GM12878 (cell line): Measurements from ENCODE around the gene ATXN7L1. TPM values are rescaled to one million over a fixed set of nuclear protein-coding genes. Genes with fewer than 3 reads are reported as not detected.

Experiments
- ATAC-seq: fragments of 200-7000 bp; cut with Tn5 transposase; 3 replicates; pipeline ENCODE4 v1.9.1; 2020; ENCODE audit warnings: mild to moderate bottlenecking, moderate library complexity
- BruUV-seq: library from RNA; stranded (reverse); fragments of 400-500 nt; replicated peaks from 2 replicates; lab custom pipeline; 2021; lab: Mats Ljungman, UMichigan
- CTCF ChIA-PET: fragments of 300-600 bp; sonication (Branson Sonifier 250); formaldehyde crosslinking; extraction: SDS; loops from one replicate; lab custom pipeline; 2021; ENCODE audit warnings: inconsistent platforms; lab: Yijun Ruan, JAX
- POLR2A ChIA-PET: fragments of 350-600 bp; formaldehyde crosslinking; extraction: SDS; loops from one replicate; lab custom pipeline; 2021; ENCODE audit warnings: inconsistent platforms; lab: Charles Lee
- RAD21 ChIA-PET: fragments of 300-600 bp; sonication (Branson Sonifier 250); formaldehyde crosslinking; loops from one replicate; lab custom pipeline; 2023; ENCODE audit warnings: antibody characterized with exemption; ENCODE audit not compliant: unreplicated experiment; lab: Charles Lee
- SMC1A ChIA-PET: fragments of 300-600 bp; sonication (Branson Sonifier 250); formaldehyde crosslinking; loops from one replicate; lab custom pipeline; 2023; ENCODE audit not compliant: unreplicated experiment, uncharacterized antibody; lab: Charles Lee
- DNase-seq: peaks from one replicate; pipeline ENCODE4 v3.0.0-alpha.2; 2011; ENCODE audit warnings: low read depth, low spot score
- FAIRE-seq: peaks from 3 replicates; lab custom pipeline; 2011; peaks lifted over from hg19 to GRCh38; lab: Jason Lieb, UNC
- H2AFZ ChIP-seq: 2 replicates; pipeline ENCODE4 v1.6.0; 2011; ENCODE audit warnings: low read depth, low read length, control low read depth; ENCODE audit not compliant: control insufficient read depth
- H3K27ac ChIP-seq: 2 replicates; pipeline ENCODE4 v1.5.1; 2011; ENCODE audit warnings: control low read depth; ENCODE audit not compliant: control insufficient read depth, insufficient read depth
- H3K27me3 ChIP-seq, 2 experiments: replicated peaks in 1 of 2; 2 replicates each; pipeline versions ENCODE4 v1.6.0 to v1.6.1; 2011; ENCODE audit warnings: low read length in 1 of 2; ENCODE audit not compliant: control insufficient read depth in 2 of 2, insufficient read depth in 2 of 2
- H3K36me3 ChIP-seq, 2 experiments: 2 replicates each; pipeline ENCODE4 v1.5.1; 2011; ENCODE audit warnings: low read length in 1 of 2; ENCODE audit not compliant: control insufficient read depth in 2 of 2, insufficient read depth in 2 of 2
- H3K4me1 ChIP-seq: 2 replicates; pipeline ENCODE4 v1.6.1; 2011; ENCODE audit warnings: mild to moderate bottlenecking, low read length, moderate library complexity, mixed read lengths; ENCODE audit not compliant: control insufficient read depth, insufficient read depth
- H3K4me2 ChIP-seq: 2 replicates; pipeline ENCODE4 v1.6.0; 2011; ENCODE audit warnings: control low read depth; ENCODE audit not compliant: control insufficient read depth, insufficient read depth
- H3K4me3 ChIP-seq: fragments of 200-600 bp; sonication (generic); 2 replicates; pipeline ENCODE4 v1.5.1; 2016
- H3K79me2 ChIP-seq: 2 replicates; pipeline ENCODE4 v1.6.0; 2011; ENCODE audit warnings: low read length; ENCODE audit not compliant: control insufficient read depth, insufficient read depth
- H3K9ac ChIP-seq: 2 replicates; pipeline ENCODE4 v1.8.0; 2011; ENCODE audit warnings: low read length, control low read depth, mixed read lengths; ENCODE audit not compliant: control insufficient read depth, insufficient read depth
- H3K9me3 ChIP-seq: replicated peaks from 3 replicates; pipeline ENCODE4 v1.5.1; 2011; ENCODE audit warnings: mild to moderate bottlenecking, low read length; ENCODE audit not compliant: control insufficient read depth, insufficient read depth
- H4K20me1 ChIP-seq: 2 replicates; pipeline ENCODE4 v1.6.0; 2011; ENCODE audit not compliant: control insufficient read depth, insufficient read depth
- CHD1 ChIP-seq: IDR thresholded peaks from 2 replicates; pipeline ENCODE4 v1.6.1; 2012; ENCODE audit warnings: low read depth, low read length, improper control_type of control experiment
- EGR1 ChIP-seq, 2 experiments: IDR thresholded peaks; 1 replicate in 1 of 2; 2 replicates in 1 of 2; pipeline ENCODE4 v1.6.1; 2011 to 2012; ENCODE audit warnings: low read depth in 2 of 2, low read length in 2 of 2, borderline replicate concordance in 1 of 2, mild to moderate bottlenecking in 1 of 2, moderate library complexity in 1 of 2
- GABPA ChIP-seq: IDR thresholded peaks from 2 replicates; pipeline ENCODE4 v1.6.1; 2014; ENCODE audit warnings: antibody characterized with exemption, low read depth, mild to moderate bottlenecking, inconsistent platforms
- IRF4 ChIP-seq: IDR thresholded peaks from 2 replicates; pipeline ENCODE4 v1.6.1; 2011; ENCODE audit warnings: low read depth, low read length
- LARP7 ChIP-seq: fragments of 450-650 bp; IDR thresholded peaks from 2 replicates; pipeline ENCODE4 v1.6.1; 2017; ENCODE audit warnings: mild to moderate bottlenecking
- MEF2B ChIP-seq: fragments of 450-650 bp; IDR thresholded peaks from 2 replicates; pipeline ENCODE4 v1.6.1; 2018; ENCODE audit warnings: mild to moderate bottlenecking, moderate library complexity; ENCODE audit not compliant: partially characterized antibody, poor library complexity, severe bottlenecking
- MTA2 ChIP-seq: fragments of 450-650 bp; IDR thresholded peaks from 2 replicates; pipeline ENCODE4 v1.6.1; 2016; ENCODE audit warnings: low read depth, mild to moderate bottlenecking, moderate library complexity
- NFXL1 ChIP-seq: fragments of 450-650 bp; IDR thresholded peaks from 2 replicates; pipeline ENCODE4 v1.6.1; 2017; ENCODE audit warnings: antibody characterized with exemption, mild to moderate bottlenecking, borderline replicate concordance
- NFYA ChIP-seq: IDR thresholded peaks from 2 replicates; pipeline ENCODE4 v1.6.1; 2011; ENCODE audit warnings: low read depth, mild to moderate bottlenecking, low read length, improper control_type of control experiment, borderline replicate concordance
- NFYB ChIP-seq: IDR thresholded peaks from 2 replicates; pipeline ENCODE4 v1.6.1; 2011; ENCODE audit warnings: low read depth, mild to moderate bottlenecking, low read length, improper control_type of control experiment, moderate library complexity; ENCODE audit not compliant: insufficient read depth
- NR2C2 ChIP-seq: IDR thresholded peaks from 2 replicates; pipeline ENCODE4 v1.6.1; 2011; ENCODE audit warnings: borderline replicate concordance, low read depth; ENCODE audit not compliant: control insufficient read depth, insufficient read length
- RELA ChIP-seq: fragments of 450-650 bp; IDR thresholded peaks from 2 replicates; pipeline ENCODE4 v1.8.0; 2014; ENCODE audit warnings: borderline replicate concordance; ENCODE audit not compliant: partially characterized antibody
- SMAD1 ChIP-seq: fragments of 450-650 bp; IDR thresholded peaks from 2 replicates; pipeline ENCODE4 v1.6.1; 2018; ENCODE audit warnings: mild to moderate bottlenecking, low read depth; ENCODE audit not compliant: partially characterized antibody
- STAT3 ChIP-seq: IDR thresholded peaks from 2 replicates; pipeline ENCODE4 v1.6.1; 2011; ENCODE audit warnings: low read depth, low read length, improper control_type of control experiment
- SUPT20H ChIP-seq: IDR thresholded peaks from 2 replicates; pipeline ENCODE4 v1.6.1; 2011; ENCODE audit warnings: low read depth, mild to moderate bottlenecking, low read length, moderate library complexity, borderline replicate concordance; ENCODE audit not compliant: control insufficient read depth
- ZNF274 ChIP-seq: IDR thresholded peaks from one replicate; pipeline ENCODE4 v1.8.0; 2011; ENCODE audit not compliant: insufficient read length, insufficient read depth
- WGBS: methylation state at CpG from one replicate; pipeline ENCODE4 v1.1.6; 2016; ENCODE audit warnings: low lambda C conversion rate; ENCODE audit not compliant: insufficient replicate concordance, insufficient coverage; ENCODE audit errors: missing lambda C conversion rate; 5-methylcytosine and 5-hydroxymethylcytosine counted together
- in situ Hi-C: fragments of 300-500 bp; cut with MboI; formaldehyde crosslinking; loops from 9 replicates; pipeline ENCODE4 v1.14.3; 2018; ENCODE audit warnings: mixed read lengths
- intact Hi-C: fragments of 100-400 bp; cut with micrococcal nuclease; formaldehyde crosslinking; loops from one replicate; pipeline ENCODE4 v1.14.2; 2022; ENCODE audit not compliant: unreplicated experiment
- polyA plus RNA-seq, 11 experiments: library from polyadenylated mRNA; depleted of rRNA in 4 of 11; unstranded in 6 of 11; stranded (reverse) in 5 of 11; fragments of >200 nt; fragmentation: Nextera tagmentation in 4 of 11; fragmentation: Illumina TruSeq in 1 of 11; extraction: Ambion mirVana in 4 of 11; extraction: Trizol in 1 of 11; gene quantifications; 1 replicate in 1 of 11; 2 replicates in 10 of 11; pipeline versions ENCODE4 v1.2.1 to v1.2.3, GENCODE V29; 2011 to 2016; ENCODE audit warnings: inconsistent platforms in 2 of 11, missing spikeins in 2 of 11, low read depth in 1 of 11
- total RNA-seq, 4 experiments: library from RNA; depleted of rRNA in 3 of 4; stranded (reverse); fragments of >200 nt in 3 of 4; fragmentation: Illumina TruSeq in 1 of 4; extraction: Trizol in 1 of 4; gene quantifications; 2 replicates each; pipeline versions ENCODE4 v1.2.1 to v1.2.3, GENCODE V29; 2013 to 2021
- TF ChIP-seq, protein P1 (sequence below): fragments of 450-650 bp; IDR thresholded peaks from 2 replicates; pipeline ENCODE4 v1.6.1; 2016; ENCODE audit warnings: mild to moderate bottlenecking

The ATXN7L1 gene
- total and polyA plus RNA-seq, 10 of the 15 experiments (the other 5 are each of a cell fraction or from before 2014, with no cell fraction given): 0.40 to 2.9 (median 1.2) TPM

DNA sequence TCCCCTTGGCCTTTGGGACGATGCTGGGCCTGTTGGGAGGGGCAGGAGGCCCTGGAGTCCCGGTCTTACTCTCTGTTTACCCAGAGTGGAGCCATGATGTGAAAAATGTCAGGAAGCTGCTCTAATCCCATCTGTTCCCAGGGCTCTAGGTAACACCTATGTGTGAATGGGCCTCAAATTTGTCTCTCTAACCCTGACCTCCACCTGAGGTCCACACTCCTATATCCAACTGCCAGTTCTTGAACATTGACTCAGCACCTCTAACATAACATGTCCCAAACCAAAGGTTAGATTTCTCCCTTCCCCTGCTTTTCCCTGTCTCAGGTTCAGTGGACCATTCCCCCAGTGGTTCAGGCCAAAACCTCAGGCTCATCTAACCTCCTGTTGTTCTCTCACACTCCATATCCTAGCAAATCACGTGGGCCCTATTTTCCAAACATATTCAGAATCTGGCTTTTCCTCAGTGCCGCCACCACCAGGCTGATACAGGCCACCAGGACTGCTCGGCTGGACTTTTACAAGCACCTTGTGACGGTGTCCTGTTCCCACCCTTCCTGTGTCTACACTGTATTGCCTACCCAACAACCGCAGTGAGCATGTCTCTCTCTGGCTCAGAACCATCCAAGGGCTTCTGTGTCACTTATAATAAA lies 130.6 kb downstream of the ATXN7L1 start:
- Histone ChIP-seq H3K4me1 (no peaks in the 10 kb centered on the region), H3K27me3 (peaks cover 3 to 6% of the 10 kb centered on the region in 2 experiments; a peak in 3 of 4 replicates), H3K9ac (no peak overlapping the region), H2AFZ (no peak overlapping the region), H3K9me3 (no peaks in the 10 kb centered on the region), H3K4me2 (no peak overlapping the region), H3K79me2 (no peaks in the 10 kb centered on the region), H4K20me1 (no peaks in the 10 kb centered on the region), H3K4me3 (no peak overlapping the region), H3K36me3 (no peaks in the 10 kb centered on the region), H3K27ac (no peak overlapping the region)
- SMC1A ChIA-PET: interaction anchor here (1.4 kb wide), 1 partner anchor 32 kb away, joined by 3 read pairs; no protein-coding TSS in a partner anchor
- intact Hi-C loops (loop anchor here (5.0 kb wide), 1 partner anchor 94 kb away; no protein-coding TSS in a partner anchor), in situ Hi-C loops (no loop called here)
- CTCF ChIA-PET: no interaction called here
- WGBS: 52% methylated on average over 7 of the region's 7 CpGs
- no TSS peak for BruUV-seq
- RAD21 ChIA-PET: no interaction called here
- TF ChIP-seq SUPT20H: no peak
- no peak for TF ChIP-seq ZNF274
- no peak for TF ChIP-seq NFYB
- TF ChIP-seq NFYA: no peak
- TF ChIP-seq MTA2: no peak
- TF ChIP-seq GABPA: no peak
- no peak for TF ChIP-seq MEF2B
- no peak for TF ChIP-seq NR2C2
- TF ChIP-seq EGR1 (IDR thresholded peaks at IDR 0.05; ENCODE audit: borderline replicate concordance in 1 of 2, low read depth in 2 of 2, low read length in 2 of 2): no peak
- TF ChIP-seq LARP7: no peak
- no peak for TF ChIP-seq STAT3
- TF ChIP-seq, protein P1, sequence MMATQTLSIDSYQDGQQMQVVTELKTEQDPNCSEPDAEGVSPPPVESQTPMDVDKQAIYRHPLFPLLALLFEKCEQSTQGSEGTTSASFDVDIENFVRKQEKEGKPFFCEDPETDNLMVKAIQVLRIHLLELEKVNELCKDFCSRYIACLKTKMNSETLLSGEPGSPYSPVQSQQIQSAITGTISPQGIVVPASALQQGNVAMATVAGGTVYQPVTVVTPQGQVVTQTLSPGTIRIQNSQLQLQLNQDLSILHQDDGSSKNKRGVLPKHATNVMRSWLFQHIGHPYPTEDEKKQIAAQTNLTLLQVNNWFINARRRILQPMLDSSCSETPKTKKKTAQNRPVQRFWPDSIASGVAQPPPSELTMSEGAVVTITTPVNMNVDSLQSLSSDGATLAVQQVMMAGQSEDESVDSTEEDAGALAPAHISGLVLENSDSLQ: no peak
- TF ChIP-seq SMAD1: no peak
- TF ChIP-seq CHD1: no peak
- TF ChIP-seq RELA: no peak
- TF ChIP-seq IRF4: no peak
- no peak for TF ChIP-seq NFXL1
- DNase-seq (no peak), FAIRE-seq (no peak), ATAC-seq (no peak)
- POLR2A ChIA-PET: no interaction called here
